Ectodermal cell (in vitro differentiated cells): ENCODE data around the gene NUDT3.
"Not testable (repeated sequence)": the region's sequence is repeated elsewhere in the genome, so short reads cannot be mapped to it uniquely, and the experiment has no call there.

Experiments used
- H3K27ac ChIP-seq: 2 replicates; pipeline ENCODE4 v1.7.0; 2013; ENCODE audit warnings: mild to moderate bottlenecking, low read depth, low read length; ENCODE audit not compliant: insufficient read depth, poor library complexity, severe bottlenecking
- H3K27me3 ChIP-seq: 2 replicates; pipeline ENCODE4 v1.7.0; 2013; ENCODE audit warnings: mild to moderate bottlenecking, low read length; ENCODE audit not compliant: insufficient read depth, control insufficient read depth, poor library complexity, severe bottlenecking
- H3K36me3 ChIP-seq: one replicate; pipeline ENCODE4 v1.7.0; 2013; ENCODE audit warnings: low read length; ENCODE audit not compliant: control insufficient read depth, insufficient read depth
- H3K4me1 ChIP-seq: one replicate; pipeline ENCODE4 v1.7.0; 2013; ENCODE audit warnings: low read length; ENCODE audit not compliant: control insufficient read depth, insufficient read depth
- H3K4me3 ChIP-seq: 2 replicates; pipeline ENCODE4 v1.7.0; 2013; ENCODE audit warnings: low read depth, low read length, control low read depth; ENCODE audit not compliant: insufficient read depth
- H3K9me3 ChIP-seq: 2 replicates; pipeline ENCODE4 v1.7.0; 2013; ENCODE audit warnings: mild to moderate bottlenecking, low read length, moderate library complexity; ENCODE audit not compliant: control insufficient read depth
- WGBS, 2 experiments: methylation state at CpG; one replicate each; pipeline ENCODE4 v1.1.7; 2013; ENCODE audit warnings: missing lambda C conversion rate in 2 of 2; 5-methylcytosine and 5-hydroxymethylcytosine counted together

Gene NUDT3

DNA sequence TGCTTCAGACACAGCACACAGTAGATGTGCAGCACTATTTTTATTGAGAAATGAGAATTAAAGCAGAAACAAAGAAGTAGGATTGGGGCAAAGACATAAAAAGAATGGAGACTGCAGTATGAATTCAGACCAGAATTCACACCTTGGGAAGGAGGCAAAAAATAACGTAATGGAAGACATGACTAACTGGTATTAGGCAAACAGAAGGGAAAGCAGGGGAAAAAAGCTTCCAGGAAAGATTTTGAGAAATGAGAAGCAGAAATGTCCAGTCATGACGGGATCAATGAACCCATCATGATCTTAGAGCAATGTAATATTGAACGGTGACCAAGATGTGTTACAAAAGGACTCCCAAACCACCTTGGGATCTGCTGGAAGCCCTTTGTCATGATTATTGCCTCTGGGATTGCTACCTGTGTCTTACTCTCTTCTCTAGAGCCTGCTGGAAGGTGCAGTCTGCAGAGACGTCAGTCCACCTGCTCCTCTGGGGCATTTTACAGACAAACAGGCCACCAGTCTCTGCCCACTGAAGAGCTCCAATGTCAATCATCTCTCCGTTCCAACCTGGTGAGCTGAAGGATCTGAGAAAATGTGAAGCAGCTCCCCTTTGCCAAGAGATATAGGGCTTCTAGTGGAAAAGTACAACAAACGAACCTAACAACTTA, 8.7 kb downstream of the NUDT3 start:
- Histone ChIP-seq H3K4me3 (no peak overlapping the region), H3K36me3 (no peaks in the 10 kb centered on the region), H3K4me1 (peaks cover 9% of the 10 kb centered on the region), H3K9me3 (no peaks in the 10 kb centered on the region), H3K27ac (no peak overlapping the region), H3K27me3 (no peaks in the 10 kb centered on the region)
- 81 to 91% methylated on average over 6 of the region's 6 CpGs for WGBS, 2 experiments

DNA sequence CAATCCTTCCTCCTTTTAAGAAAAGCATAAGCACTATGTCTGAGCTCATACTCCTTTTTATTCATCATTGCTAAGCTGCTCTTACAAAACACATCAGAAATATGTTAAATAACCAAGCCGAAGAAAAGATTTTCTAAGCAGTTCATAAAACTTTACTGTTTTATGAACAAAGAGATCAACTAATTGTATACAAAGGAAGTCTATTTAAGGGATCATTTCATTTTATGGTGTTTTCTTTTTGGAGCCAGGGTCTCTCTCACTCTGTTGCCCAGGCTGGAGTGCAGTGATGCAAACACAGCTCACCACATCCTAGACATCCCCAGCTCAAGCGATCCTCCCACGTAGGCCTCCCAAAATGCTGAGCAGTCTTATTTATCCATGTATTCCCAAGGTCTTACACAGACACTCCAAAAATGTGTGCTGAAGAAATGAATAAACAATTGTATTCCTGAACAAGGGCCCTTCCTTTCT, 9.3 kb downstream of the NUDT3 start:
- Histone ChIP-seq H3K27ac (no peak overlapping the region), H3K27me3 (no peaks in the 10 kb centered on the region), H3K4me1 (peaks cover 9% of the 10 kb centered on the region), H3K36me3 (no peaks in the 10 kb centered on the region), H3K4me3 (no peak overlapping the region), H3K9me3 (no peaks in the 10 kb centered on the region)
- WGBS, 2 experiments: 90 to 94% methylated on average over 3 of the region's 3 CpGs

DNA sequence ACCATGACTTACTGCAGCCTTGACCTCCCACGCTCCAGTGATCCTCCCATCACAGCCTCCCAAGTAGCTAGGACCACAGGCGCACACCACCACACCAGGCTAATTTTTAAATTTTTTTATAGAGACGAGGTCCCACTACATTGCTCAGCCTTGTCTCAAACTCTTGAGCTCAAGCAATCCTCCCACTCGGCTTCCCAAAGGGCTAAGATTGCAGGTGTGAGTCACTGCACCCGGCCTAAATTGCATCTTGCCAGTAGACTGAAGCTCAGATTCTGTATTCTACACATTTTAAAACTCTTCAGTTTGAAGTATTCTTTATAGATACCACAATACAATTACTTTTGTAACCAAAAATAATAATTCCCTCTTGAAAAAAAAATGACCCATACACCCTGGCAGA, 11.4 kb downstream of the NUDT3 start:
- WGBS, 2 experiments: 92 to 98% methylated on average over 5 of the region's 5 CpGs
- Histone ChIP-seq H3K36me3 (no peaks in the 10 kb centered on the region), H3K9me3 (no peaks in the 10 kb centered on the region), H3K27ac (no peak overlapping the region), H3K4me1 (peaks cover 2% of the 10 kb centered on the region), H3K27me3 (no peaks in the 10 kb centered on the region), H3K4me3 (no peak overlapping the region)

GRCh38 chr6:34378470-34378869, 14.0 kb downstream of the NUDT3 start:
- no peaks in the 10 kb centered on the region for H3K4me1 ChIP-seq
- H3K9me3 ChIP-seq: no peaks in the 10 kb centered on the region
- H3K4me3 ChIP-seq: no peak overlapping the region
- H3K36me3 ChIP-seq: no peaks in the 10 kb centered on the region
- WGBS, 2 experiments: 92 to 94% methylated on average over 2 of the region's 2 CpGs
- H3K27me3 ChIP-seq: no peaks in the 10 kb centered on the region
- H3K27ac ChIP-seq: no peak overlapping the region

DNA sequence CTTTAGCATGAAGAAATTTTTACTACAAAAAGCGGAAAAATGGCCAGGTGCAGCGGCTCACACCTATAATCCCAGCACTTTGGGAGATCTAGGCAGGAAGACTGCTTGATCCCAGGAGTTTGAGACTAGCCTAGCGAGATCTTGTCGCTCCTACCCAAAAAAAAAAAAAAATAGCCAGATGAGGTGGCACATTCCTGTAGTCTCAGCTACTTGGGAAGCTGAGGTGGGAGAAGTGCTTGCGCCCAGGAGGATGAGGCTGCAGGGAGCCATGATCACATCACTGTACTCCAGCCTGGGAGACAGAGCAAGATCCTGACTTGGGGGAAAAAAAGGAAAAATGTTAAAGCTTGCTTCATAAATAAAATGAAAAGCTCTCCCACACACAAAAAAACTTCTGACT, 14.5 kb downstream of the NUDT3 start:
- Histone ChIP-seq H3K36me3 (no peaks in the 10 kb centered on the region), H3K9me3 (no peaks in the 10 kb centered on the region), H3K27ac (no peak overlapping the region), H3K4me3 (no peak overlapping the region), H3K4me1 (no peaks in the 10 kb centered on the region), H3K27me3 (no peaks in the 10 kb centered on the region)
- 88 to 95% methylated on average over 5 of the region's 5 CpGs for WGBS, 2 experiments

DNA sequence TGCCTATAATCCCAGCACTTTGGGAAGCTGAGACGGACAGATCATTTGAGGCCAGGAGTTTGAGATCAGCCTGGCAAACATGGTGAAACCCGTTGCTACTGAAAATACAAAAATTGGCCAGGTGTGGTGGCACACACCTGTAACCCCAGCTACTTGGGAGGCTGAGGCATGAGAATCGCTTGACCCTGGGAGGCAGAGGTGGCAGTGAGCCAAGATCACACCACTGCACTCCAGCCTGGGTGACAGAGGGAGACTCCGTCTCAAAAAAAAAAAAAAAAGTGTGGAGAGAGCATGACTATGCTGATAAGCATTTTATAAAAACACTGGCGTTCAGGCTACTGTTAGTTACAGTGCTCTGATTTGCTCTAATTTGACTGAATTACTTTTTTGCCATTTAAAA, 14.9 kb downstream of the NUDT3 start:
- H3K27me3 ChIP-seq, H3K9me3 ChIP-seq, H3K4me1 ChIP-seq, H3K4me3 ChIP-seq, H3K27ac ChIP-seq, H3K36me3 ChIP-seq: not testable (repeated sequence)
- WGBS, 2 experiments: 89 to 92% methylated on average over 5 of the region's 5 CpGs

DNA sequence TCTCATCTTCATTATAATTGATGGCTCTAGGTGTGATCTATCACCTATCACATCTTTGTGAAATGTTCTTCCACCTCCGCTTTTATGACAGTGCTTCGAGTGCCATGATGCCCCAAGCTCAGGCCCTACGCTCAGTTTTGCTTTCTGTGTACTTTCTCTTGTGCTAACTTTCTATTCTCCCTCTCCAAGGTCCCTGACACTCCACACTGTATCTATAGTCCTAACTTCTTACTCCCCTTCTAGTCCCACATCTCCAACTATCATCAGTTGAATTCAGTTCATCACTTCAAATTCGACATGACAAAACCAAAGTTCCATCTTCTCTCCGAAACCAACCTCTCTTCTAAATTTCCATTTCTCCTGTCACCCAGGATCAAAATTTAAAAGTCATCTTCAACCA, 16.6 kb downstream of the NUDT3 start:
- Histone ChIP-seq H3K27ac (no peak overlapping the region), H3K27me3 (no peaks in the 10 kb centered on the region), H3K4me1 (no peaks in the 10 kb centered on the region), H3K9me3 (no peaks in the 10 kb centered on the region), H3K4me3 (no peak overlapping the region), H3K36me3 (no peaks in the 10 kb centered on the region)
- 93 to 94% methylated on average over 5 of the region's 5 CpGs for WGBS, 2 experiments

- WGBS, 2 experiments: 96 to 99% methylated on average over 4 of the region's 4 CpGs
- H3K9me3 ChIP-seq: no peaks in the 10 kb centered on the region
- H3K4me1 ChIP-seq: no peaks in the 10 kb centered on the region
- no peak overlapping the region for H3K4me3 ChIP-seq
- no peaks in the 10 kb centered on the region for H3K27me3 ChIP-seq
- H3K36me3 ChIP-seq: no peaks in the 10 kb centered on the region
- no peak overlapping the region for H3K27ac ChIP-seq
Observed at GRCh38 chr6:34374508-34374907, 18.0 kb downstream of the NUDT3 start.

DNA sequence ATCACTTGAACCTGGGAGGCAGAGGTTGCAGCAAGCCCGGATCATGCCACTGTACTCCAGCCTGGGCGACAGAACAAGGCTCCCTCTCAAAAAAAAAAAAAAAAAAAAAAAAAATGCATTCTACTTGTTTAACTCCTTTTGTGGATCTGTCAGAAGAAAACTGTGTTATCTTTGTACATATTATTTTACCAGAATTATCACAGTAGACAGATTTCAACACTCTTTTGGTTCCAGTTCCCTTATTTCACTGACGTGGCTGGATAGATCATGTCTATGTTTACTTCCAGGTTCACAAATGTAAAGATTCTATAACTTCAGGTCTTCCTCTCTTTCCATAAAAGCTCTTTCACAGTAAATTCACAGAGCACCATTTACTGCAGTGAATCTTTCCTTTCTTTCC, 18.4 kb downstream of the NUDT3 start:
- no peaks in the 10 kb centered on the region for H3K9me3 ChIP-seq

GRCh38 chr6:34373511-34373910, 19.0 kb downstream of the NUDT3 start:
- no peak overlapping the region for H3K4me3 ChIP-seq
- H3K27me3 ChIP-seq: no peaks in the 10 kb centered on the region
- H3K36me3 ChIP-seq: no peaks in the 10 kb centered on the region
- no peaks in the 10 kb centered on the region for H3K9me3 ChIP-seq
- H3K27ac ChIP-seq: no peak overlapping the region
- H3K4me1 ChIP-seq: no peaks in the 10 kb centered on the region
- WGBS, 2 experiments: 90 to 97% methylated on average over 5 of the region's 5 CpGs

More for the DNA sequence above, 18.4 kb downstream of the NUDT3 start:
- Histone ChIP-seq H3K27ac (no peak overlapping the region), H3K36me3 (no peaks in the 10 kb centered on the region), H3K27me3 (no peaks in the 10 kb centered on the region), H3K4me3 (no peak overlapping the region), H3K4me1 (no peaks in the 10 kb centered on the region)
- 89 to 95% methylated on average over 2 of the region's 3 CpGs for WGBS, 2 experiments

GRCh38 chr6:34371865-34372264, 20.6 kb downstream of the NUDT3 start:
- H3K36me3 ChIP-seq, H3K27me3 ChIP-seq, H3K9me3 ChIP-seq, H3K4me1 ChIP-seq, H3K27ac ChIP-seq, H3K4me3 ChIP-seq: not testable (repeated sequence)
- 97 to 99% methylated on average over 5 of the region's 5 CpGs for WGBS, 2 experiments
